Activated CD8-positive, alpha-beta memory T cell treated with anti-CD3 and anti-CD28 coated beads, Interleukin-2, amount 10 ng/mL, durations not matched to agents 7 days and 5 days (primary cell): ENCODE results near the gene INSRR. TPM values are rescaled to one million over a fixed set of nuclear protein-coding genes. Genes with fewer than 3 reads are reported as not detected.

Experiments
- ATAC-seq: fragments of 150-1000 bp; cut with Tn5 transposase; one replicate; pipeline ENCODE4 v1.10.0; 2021; ENCODE audit warnings: moderate library complexity
- CTCF ChIA-PET: fragments of 350-600 bp; sonication (Branson Sonifier 250); formaldehyde crosslinking; loops from one replicate; lab custom pipeline; 2021; ENCODE audit warnings: antibody characterized with exemption; lab: Charles Lee
- DNase-seq: peaks from one replicate; pipeline ENCODE4 v3.0.0-alpha.2; 2020
- H3K27ac Mint-ChIP-seq: one replicate; pipeline ENCODE4 v1.8.0; 2021; ENCODE audit warnings: mild to moderate bottlenecking, mixed read lengths
- H3K27me3 Mint-ChIP-seq: one replicate; pipeline ENCODE4 v1.8.0; 2021; ENCODE audit warnings: mixed read lengths
- H3K36me3 Mint-ChIP-seq: one replicate; pipeline ENCODE4 v1.8.0; 2021; ENCODE audit warnings: mild to moderate bottlenecking, mixed read lengths
- H3K4me1 Mint-ChIP-seq: one replicate; pipeline ENCODE4 v1.8.0; 2021; ENCODE audit warnings: mixed read lengths
- H3K4me3 Mint-ChIP-seq: one replicate; pipeline ENCODE4 v1.8.0; 2021; ENCODE audit warnings: mild to moderate bottlenecking, moderate library complexity, mixed read lengths
- H3K9me3 Mint-ChIP-seq: one replicate; pipeline ENCODE4 v1.8.0; 2022; ENCODE audit warnings: low read depth, mixed read lengths
- total RNA-seq, 2 experiments: library from RNA; stranded (reverse); gene quantifications; one replicate each; pipeline ENCODE4 v1.2.3, GENCODE V29; 2021

Gene INSRR
- total RNA-seq, 2 experiments from 2014 or later = 0.09 to 0.19 TPM

DNA sequence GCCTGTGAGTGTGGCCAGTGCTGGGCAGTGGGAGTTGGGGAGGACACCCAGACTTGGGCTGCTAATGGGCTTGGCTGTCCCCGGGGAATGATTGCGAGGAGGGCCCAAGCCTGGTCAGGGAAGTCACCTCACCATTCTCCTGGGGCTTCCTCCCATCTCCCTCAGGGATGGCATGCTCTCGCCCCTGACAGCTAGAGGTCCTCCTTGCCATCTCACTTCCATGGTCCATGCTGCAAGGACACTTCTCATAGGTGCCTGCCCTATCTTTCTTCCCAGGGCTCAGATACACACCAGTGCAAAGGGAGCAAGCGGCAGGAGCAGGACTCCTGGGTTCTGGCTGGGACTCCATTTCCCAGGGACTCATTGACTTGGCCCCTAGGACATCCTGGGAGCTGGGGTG, 5.9 kb upstream of the INSRR start:
- CTCF ChIA-PET = interaction anchor here (0.7 to 21.5 kb wide), 8 partner anchors 26 to 177 kb away, joined by 3 to 600 read pairs (median 9); partner anchors contain the start of gene SH2D2A
- H3K27me3 Mint-ChIP-seq = peaks cover 22% of the 10 kb centered on the region
- H3K27ac Mint-ChIP-seq = no peak overlapping the region
- DNase-seq = no peak
- H3K36me3 Mint-ChIP-seq = no peaks in the 10 kb centered on the region
- H3K9me3 Mint-ChIP-seq = no peaks in the 10 kb centered on the region
- no peak overlapping the region for H3K4me3 Mint-ChIP-seq
- no peak for ATAC-seq
- peaks cover 55% of the 10 kb centered on the region for H3K4me1 Mint-ChIP-seq

DNA sequence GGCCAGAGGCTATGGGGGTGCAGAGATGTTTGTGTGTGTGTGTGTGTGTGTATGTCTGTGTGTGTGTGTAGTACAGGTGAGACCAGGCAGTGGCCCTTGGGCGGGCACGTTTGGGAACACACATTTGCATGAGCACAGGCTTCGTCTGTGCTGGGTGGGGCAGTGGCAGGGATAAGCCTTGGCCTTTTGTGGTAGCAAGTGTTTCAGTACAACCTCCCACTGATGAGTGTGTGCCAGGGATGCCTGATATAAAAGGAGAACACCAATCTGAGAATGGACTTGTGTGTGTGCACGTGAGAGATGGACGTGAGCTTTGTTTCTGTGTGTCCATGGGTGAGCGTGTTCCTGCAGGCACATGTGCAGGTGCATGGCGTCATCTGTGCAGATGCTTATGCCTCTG, 4.7 kb upstream of the INSRR start:
- H3K4me3 Mint-ChIP-seq = no peak overlapping the region

DNA sequence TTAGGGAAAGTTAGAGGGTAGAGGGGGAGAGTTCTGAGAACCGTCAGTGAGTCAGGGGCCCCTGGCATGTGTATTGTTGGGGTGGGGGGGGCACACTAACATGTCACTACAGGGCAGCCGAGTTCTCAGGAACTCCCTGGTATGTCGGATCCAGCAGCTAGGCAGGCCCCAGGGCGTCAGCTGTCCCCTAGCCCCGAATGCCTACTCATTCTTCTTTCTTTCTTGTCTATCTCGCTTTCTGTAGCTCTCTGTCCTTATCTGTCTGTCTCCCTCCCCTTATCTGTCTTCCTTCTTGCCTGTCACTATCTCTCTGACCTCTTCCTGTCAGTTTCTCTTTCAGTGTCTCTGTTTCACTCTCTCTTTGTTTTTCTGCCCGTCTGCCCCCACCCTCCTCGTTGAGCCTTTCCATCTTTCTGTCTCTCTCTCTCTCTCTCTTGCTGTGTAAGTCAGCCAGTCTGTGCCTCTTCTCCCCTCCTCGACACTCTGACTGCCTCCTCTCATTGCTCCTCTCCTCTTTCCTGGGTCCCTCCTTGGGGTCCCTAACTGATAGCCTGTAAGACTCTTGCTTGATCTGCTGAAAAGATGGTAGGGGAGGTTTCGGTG, 4.2 kb upstream of the INSRR start:
- peak overlapping the region; percentile 48 for H3K4me3 Mint-ChIP-seq
- DNase-seq (peak; percentile 48), ATAC-seq (peak; percentile 28)
- peak overlapping the region; percentile 63 for H3K27ac Mint-ChIP-seq
- CTCF ChIA-PET = interaction anchor here (1.1 to 21.5 kb wide), 9 partner anchors 22 to 202 kb away, joined by 3 to 600 read pairs (median 83); partner anchors contain the start of genes ISG20L2, METTL25B, PEAR1 and SH2D2A
- H3K36me3 Mint-ChIP-seq = no peaks in the 10 kb centered on the region
- peaks cover 27% of the 10 kb centered on the region for H3K27me3 Mint-ChIP-seq
- H3K4me1 Mint-ChIP-seq = peaks cover 63% of the 10 kb centered on the region
- H3K9me3 Mint-ChIP-seq = no peaks in the 10 kb centered on the region

More for the DNA sequence above, 4.7 kb upstream of the INSRR start:
- H3K36me3 Mint-ChIP-seq = no peaks in the 10 kb centered on the region
- CTCF ChIA-PET = interaction anchor here (1.1 to 21.5 kb wide), 7 partner anchors 27 to 176 kb away, joined by 3 to 600 read pairs (median 105); partner anchors contain the start of genes ISG20L2, METTL25B, PEAR1 and SH2D2A
- peak overlapping the region; percentile 63 for H3K27ac Mint-ChIP-seq
- peaks cover 24% of the 10 kb centered on the region for H3K27me3 Mint-ChIP-seq
- no peaks in the 10 kb centered on the region for H3K9me3 Mint-ChIP-seq
- ATAC-seq (no peak), DNase-seq (no peak)
- peaks cover 61% of the 10 kb centered on the region for H3K4me1 Mint-ChIP-seq

DNA sequence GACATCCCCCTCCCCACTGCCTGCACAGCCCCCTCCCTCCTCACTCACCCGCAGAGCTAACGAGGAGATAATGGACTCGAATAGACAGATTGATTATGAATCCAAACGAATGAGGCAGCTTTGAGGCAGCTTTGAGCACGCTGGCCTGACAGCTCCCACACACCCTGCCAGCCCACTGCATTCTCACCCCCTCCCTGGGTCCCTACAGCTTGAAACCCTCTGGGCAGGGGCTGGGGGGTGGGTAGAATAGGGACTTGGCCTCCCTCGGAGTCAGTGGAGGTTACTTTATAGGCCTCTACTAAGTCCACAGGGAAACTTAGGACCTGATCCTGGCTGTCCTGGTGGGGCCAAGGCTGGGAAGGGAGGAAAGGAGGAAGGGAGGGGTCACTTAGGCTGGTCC, 3.7 kb upstream of the INSRR start:
- CTCF ChIA-PET = interaction anchor here (1.1 to 21.5 kb wide), 11 partner anchors 8 to 202 kb away, joined by 3 to 600 read pairs (median 64); partner anchors contain the start of genes ISG20L2, METTL25B, PEAR1 and SH2D2A
- no peak overlapping the region for H3K4me3 Mint-ChIP-seq
- peaks cover 32% of the 10 kb centered on the region for H3K27me3 Mint-ChIP-seq
- H3K36me3 Mint-ChIP-seq = no peaks in the 10 kb centered on the region
- H3K27ac Mint-ChIP-seq = peak overlapping the region; percentile 43
- H3K9me3 Mint-ChIP-seq = no peaks in the 10 kb centered on the region
- DNase-seq (no peak), ATAC-seq (no peak)
- H3K4me1 Mint-ChIP-seq = peaks cover 61% of the 10 kb centered on the region

DNA sequence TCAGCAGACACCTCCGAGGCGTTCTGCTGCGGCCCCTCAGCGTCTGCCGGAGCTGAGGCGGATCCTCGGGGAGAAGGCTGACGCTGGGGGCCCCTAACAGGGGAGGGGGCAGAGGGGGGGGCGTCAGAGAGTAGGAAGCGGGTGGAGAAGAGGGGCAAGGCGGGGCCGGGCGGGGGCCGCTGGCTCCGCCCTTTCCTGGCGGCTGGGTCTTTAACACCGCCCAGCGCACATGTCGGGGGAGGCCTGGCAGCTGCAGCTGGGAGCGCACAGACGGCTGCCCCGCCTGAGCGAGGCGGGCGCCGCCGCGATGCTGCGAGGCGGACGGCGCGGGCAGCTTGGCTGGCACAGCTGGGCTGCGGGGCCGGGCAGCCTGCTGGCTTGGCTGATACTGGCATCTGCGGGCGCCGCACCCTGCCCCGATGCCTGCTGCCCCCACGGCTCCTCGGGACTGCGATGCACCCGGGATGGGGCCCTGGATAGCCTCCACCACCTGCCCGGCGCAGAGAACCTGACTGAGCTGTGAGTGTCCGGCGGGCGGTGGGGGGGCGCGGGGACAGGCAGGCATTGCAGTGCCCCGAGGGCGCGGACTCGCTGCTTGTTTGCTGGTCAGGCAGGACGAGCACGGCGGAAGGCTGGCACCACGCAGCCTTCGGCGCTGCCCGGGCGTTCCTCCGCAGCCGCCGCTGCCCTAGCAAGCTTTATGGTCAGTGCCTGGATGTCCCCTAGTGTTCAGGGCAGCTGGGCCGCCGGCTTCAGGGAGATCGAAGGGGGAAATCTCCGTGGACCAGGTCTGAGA, 1.9 kb upstream of the INSRR start, which contains the start of gene NTRK1:
NTRK1 (plus strand) TSS at position 238 of the 796 bp plus-strand sequence; CDS start at position 308, 70 bp downstream.
- H3K4me3 Mint-ChIP-seq = peak within 1 kb of the TSS; percentile 72
- CTCF ChIA-PET = interaction anchor here (1.0 to 21.5 kb wide), 36 partner anchors 10 to 227 kb away, joined by 3 to 600 read pairs (median 9); partner anchors contain the start of genes CRABP2, HDGF, ISG20L2 and LRRC71
- ATAC-seq = peak; percentile 81

GRCh38 chr1:156860113-156860627, 1.3 kb upstream of the INSRR start:
- peak; percentile 65 for ATAC-seq
- CTCF ChIA-PET = interaction anchor here (0.5 to 21.5 kb wide), 44 partner anchors 10 to 243 kb away, joined by 3 to 600 read pairs (median 6); partner anchors contain the start of genes CRABP2, HDGF, ISG20L2 and LRRC71
- H3K4me3 Mint-ChIP-seq = peak overlapping the region; percentile 72
- H3K4me1 Mint-ChIP-seq = peaks cover 43% of the 10 kb centered on the region
- no peak overlapping the region for H3K27ac Mint-ChIP-seq
- peak; percentile 69 for DNase-seq
- no peaks in the 10 kb centered on the region for H3K9me3 Mint-ChIP-seq
- H3K36me3 Mint-ChIP-seq = no peaks in the 10 kb centered on the region
- H3K27me3 Mint-ChIP-seq = peaks cover 42% of the 10 kb centered on the region

More for the DNA sequence above, 1.9 kb upstream of the INSRR start, which contains the start of gene NTRK1:
- Mint-ChIP-seq H3K36me3 (no peaks in the 10 kb centered on the region), H3K27me3 (peaks cover 40% of the 10 kb centered on the region), H3K4me1 (peaks cover 48% of the 10 kb centered on the region), H3K9me3 (no peaks in the 10 kb centered on the region), H3K27ac (no peak within 1 kb of the TSS)
- peak; percentile 69 for DNase-seq

DNA sequence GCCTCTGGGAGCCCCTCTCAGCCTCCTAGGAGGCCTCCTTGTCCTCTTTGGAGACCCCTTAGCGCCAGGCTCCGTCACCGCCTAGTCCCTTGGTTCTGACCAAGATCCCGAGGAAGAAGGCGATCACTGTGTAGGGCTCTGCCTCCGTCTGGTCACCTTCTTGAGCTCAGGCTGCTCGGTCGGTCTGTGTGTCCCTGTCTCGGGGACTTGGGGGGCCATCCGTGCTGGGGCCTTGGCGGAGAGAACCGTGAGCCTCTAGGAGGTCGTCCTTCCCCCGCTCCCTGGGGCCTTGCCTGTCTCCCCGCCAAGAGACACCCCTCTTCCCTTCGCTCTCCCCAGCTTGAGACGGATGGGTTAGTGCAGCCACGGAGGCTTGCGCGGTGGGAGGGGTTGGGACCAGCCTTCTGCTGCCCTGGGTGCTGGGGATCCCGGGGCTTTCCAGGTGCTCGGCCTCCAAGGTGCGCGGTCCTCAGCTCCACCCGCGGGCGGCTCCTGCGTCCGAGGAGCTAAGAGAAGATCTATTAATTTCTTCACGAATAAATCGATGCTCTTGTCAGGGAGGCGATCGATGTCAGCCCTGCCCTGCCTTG, 701 bp upstream of the INSRR start:
- no peaks in the 10 kb centered on the region for H3K9me3 Mint-ChIP-seq
- H3K4me1 Mint-ChIP-seq = peaks cover 41% of the 10 kb centered on the region
- peak; percentile 48 for DNase-seq
- H3K27ac Mint-ChIP-seq = no peak overlapping the region
- H3K27me3 Mint-ChIP-seq = peaks cover 45% of the 10 kb centered on the region
- peak overlapping the region; percentile 72 for H3K4me3 Mint-ChIP-seq
- no peaks in the 10 kb centered on the region for H3K36me3 Mint-ChIP-seq
- CTCF ChIA-PET = interaction anchor here (0.5 to 21.5 kb wide), 41 partner anchors 11 to 250 kb away, joined by 3 to 600 read pairs (median 6); partner anchors contain the start of genes CRABP2, HDGF, ISG20L2 and METTL25B
- ATAC-seq = peak; percentile 29

GRCh38 chr1:156858555-156858956, 361 bp downstream of the INSRR start:
- H3K27ac Mint-ChIP-seq = no peak overlapping the region
- ATAC-seq (no peak), DNase-seq (no peak)
- peak overlapping the region; percentile 19 for H3K4me3 Mint-ChIP-seq
- CTCF ChIA-PET = interaction anchor here (0.8 to 21.5 kb wide), 14 partner anchors 9 to 197 kb away, joined by 3 to 600 read pairs (median 26); partner anchors contain the start of genes ISG20L2, METTL25B, PEAR1 and SH2D2A
- peaks cover 35% of the 10 kb centered on the region for H3K4me1 Mint-ChIP-seq
- no peaks in the 10 kb centered on the region for H3K36me3 Mint-ChIP-seq
- peaks cover 50% of the 10 kb centered on the region for H3K27me3 Mint-ChIP-seq
- no peaks in the 10 kb centered on the region for H3K9me3 Mint-ChIP-seq

- ATAC-seq = no peak
- no peak overlapping the region for H3K27ac Mint-ChIP-seq
- CTCF ChIA-PET = interaction anchor here (1.2 to 21.5 kb wide), 6 partner anchors 9 to 131 kb away, joined by 4 to 600 read pairs (median 126); partner anchors contain the start of genes ISG20L2, METTL25B, PEAR1 and SH2D2A
- no peaks in the 10 kb centered on the region for H3K9me3 Mint-ChIP-seq
- H3K4me1 Mint-ChIP-seq = peaks cover 25% of the 10 kb centered on the region
- no peak overlapping the region for H3K4me3 Mint-ChIP-seq
- peaks cover 50% of the 10 kb centered on the region for H3K27me3 Mint-ChIP-seq
- H3K36me3 Mint-ChIP-seq = no peaks in the 10 kb centered on the region
- no peak for DNase-seq
Observed at GRCh38 chr1:156857532-156857931, 1.4 kb downstream of the INSRR start.

DNA sequence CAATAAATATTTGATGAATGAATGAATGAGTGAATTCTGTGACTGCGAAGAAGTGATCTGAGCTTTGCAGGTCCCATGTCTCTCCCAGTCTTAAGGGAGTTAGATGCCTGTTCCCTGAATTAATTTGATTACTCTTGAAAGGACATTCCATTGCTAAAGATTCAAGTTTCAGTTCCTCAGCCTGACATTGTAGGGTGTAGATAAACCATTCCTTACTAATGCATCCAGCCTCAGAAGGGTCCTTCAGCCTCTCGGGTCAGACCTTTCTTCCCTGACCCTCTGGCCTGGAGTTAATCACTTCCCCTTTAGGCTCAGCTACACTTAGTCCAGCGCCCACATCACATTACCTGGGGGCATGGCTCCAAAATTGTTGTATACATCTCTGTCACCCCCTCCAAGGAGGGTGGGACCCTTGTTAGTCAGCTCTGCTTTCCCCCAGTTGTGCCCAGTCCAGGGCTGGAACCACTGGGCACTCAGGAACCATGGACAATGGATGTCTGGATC, 2.6 kb downstream of the INSRR start:
- H3K9me3 Mint-ChIP-seq = no peaks in the 10 kb centered on the region
- DNase-seq = no peak
- no peak for ATAC-seq
- peaks cover 42% of the 10 kb centered on the region for H3K27me3 Mint-ChIP-seq
- peaks cover 13% of the 10 kb centered on the region for H3K4me1 Mint-ChIP-seq
- CTCF ChIA-PET = interaction anchor here (0.9 to 21.5 kb wide), 6 partner anchors 21 to 167 kb away, joined by 3 to 600 read pairs (median 126); partner anchors contain the start of genes ISG20L2, METTL25B, PEAR1 and SH2D2A
- H3K36me3 Mint-ChIP-seq = no peaks in the 10 kb centered on the region
- H3K4me3 Mint-ChIP-seq = no peak overlapping the region
- H3K27ac Mint-ChIP-seq = no peak overlapping the region

DNA sequence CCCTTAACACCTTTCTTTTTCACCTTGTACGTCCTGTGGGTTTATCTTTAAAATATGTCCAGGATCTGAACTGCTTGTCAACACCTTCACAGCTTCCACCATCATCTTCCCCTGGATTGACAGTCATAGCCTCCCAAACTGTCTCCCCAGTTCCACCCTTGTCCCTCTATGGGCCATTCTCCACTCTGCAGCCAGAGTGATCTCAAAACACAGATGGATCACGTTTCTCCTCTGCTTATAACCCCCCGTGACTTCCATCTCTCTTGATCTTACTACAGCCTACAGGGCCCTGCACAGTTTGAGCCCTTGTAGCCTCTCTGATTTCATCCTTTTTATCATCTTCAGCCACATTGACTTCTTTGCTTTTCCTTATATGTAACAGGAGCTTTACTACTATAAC, 4.3 kb downstream of the INSRR start:
- DNase-seq (no peak), ATAC-seq (no peak)
- Mint-ChIP-seq H3K4me1 (peaks cover 7% of the 10 kb centered on the region), H3K27me3 (peaks cover 34% of the 10 kb centered on the region), H3K4me3 (no peak overlapping the region), H3K9me3 (no peaks in the 10 kb centered on the region), H3K27ac (no peak overlapping the region), H3K36me3 (no peaks in the 10 kb centered on the region)
- CTCF ChIA-PET = interaction anchor here (1.8 to 21.5 kb wide), 4 partner anchors 19 to 165 kb away, joined by 8 to 600 read pairs (median 169); partner anchors contain the start of genes PEAR1 and SH2D2A

DNA sequence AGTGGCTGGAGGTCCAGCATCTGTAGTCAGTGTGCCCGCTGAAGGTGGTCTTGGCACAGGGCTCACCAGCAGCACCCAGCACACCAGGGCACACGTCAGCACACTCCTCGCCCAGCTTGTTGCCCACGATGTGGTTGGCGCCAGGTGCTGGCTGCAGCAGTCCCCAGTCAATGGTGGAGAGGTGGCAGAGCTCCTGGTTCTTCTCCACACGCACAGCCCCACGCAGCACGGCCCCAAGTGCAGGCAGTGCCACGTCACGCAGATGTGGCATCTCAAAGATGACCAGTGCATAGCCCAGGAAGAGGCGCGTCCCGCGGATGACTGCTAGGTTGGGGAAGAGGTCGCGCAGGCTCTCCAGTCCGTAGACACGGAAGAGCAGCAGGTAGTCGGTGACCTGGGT, 5.2 kb downstream of the INSRR start:
- no peak overlapping the region for H3K27ac Mint-ChIP-seq
- ATAC-seq (no peak), DNase-seq (no peak)
- H3K4me1 Mint-ChIP-seq = peaks cover 9% of the 10 kb centered on the region
- no peak overlapping the region for H3K4me3 Mint-ChIP-seq
- CTCF ChIA-PET = interaction anchor here (0.7 to 21.5 kb wide), 4 partner anchors 15 to 164 kb away, joined by 3 to 600 read pairs (median 9); partner anchors contain the start of gene SH2D2A
- H3K27me3 Mint-ChIP-seq = peaks cover 30% of the 10 kb centered on the region
- H3K36me3 Mint-ChIP-seq = no peaks in the 10 kb centered on the region
- H3K9me3 Mint-ChIP-seq = no peaks in the 10 kb centered on the region
